ENCODE data around the gene FAM241B. TPM values are rescaled to one million over a fixed set of nuclear protein-coding genes. Genes with fewer than 3 reads are reported as not detected.
A peak's percentile ranks its signal among the peaks of the same experiment; 100 is the strongest.

The FAM241B gene
- total and polyA plus RNA-seq, 2 donors from 2014 or later = 7.6 to 23.7 TPM

- TF ChIP-seq CTCF (IDR thresholded peaks at IDR 0.05; ENCODE audit: borderline replicate concordance, extremely low read depth, insufficient read depth) = no peak
- no peak for FAIRE-seq
These were observed 21.3 kb downstream of the FAM241B start for GRCh38 chr10:69651362-69651761.

GRCh38 chr10:69652111-69652856 lies 22.2 kb downstream of the FAM241B start:
- H3K4me1 ChIP-seq (ENCODE audit: control insufficient read depth in 2 of 3, insufficient read depth in 2 of 3, low read depth in 1 of 3, low read length in 3 of 3) = no peaks in the 10 kb centered on the region
- no peak overlapping the region for H3K9ac ChIP-seq (ENCODE audit: low read length in 3 of 3)
- H3K9me3 ChIP-seq (ENCODE audit: control insufficient read depth in 2 of 3, insufficient read depth in 1 of 3, low read length in 3 of 3) = no peaks in the 10 kb centered on the region
- DNase-seq = no peak
- FAIRE-seq = no peak
- no peak overlapping the region for H3K27ac ChIP-seq (ENCODE audit: low read depth in 2 of 2, low read length in 2 of 2)
- TF ChIP-seq CTCF (IDR thresholded peaks at IDR 0.05; ENCODE audit: borderline replicate concordance, extremely low read depth, insufficient read depth) = no peak
- no peak overlapping the region for H3K4me3 ChIP-seq (ENCODE audit: low read length in 3 of 3)
- no peaks in the 10 kb centered on the region for H3K27me3 ChIP-seq (ENCODE audit: control insufficient read depth, insufficient read depth, low read length)
- H3K36me3 ChIP-seq (ENCODE audit: control insufficient read depth in 2 of 3, insufficient read depth in 3 of 3, low read length in 3 of 3) = no peaks in the 10 kb centered on the region
- intact Hi-C loops (cut with DNase I) = no loop called here

More at GRCh38 chr10:69651362-69651761, 21.3 kb downstream of the FAM241B start:
- H3K9ac ChIP-seq (ENCODE audit: low read length in 3 of 3) = no peak overlapping the region
- DNase-seq = no peak
- H3K36me3 ChIP-seq (ENCODE audit: control insufficient read depth in 2 of 3, insufficient read depth in 3 of 3, low read length in 3 of 3) = no peaks in the 10 kb centered on the region
- no peaks in the 10 kb centered on the region for H3K4me1 ChIP-seq (ENCODE audit: control insufficient read depth in 2 of 3, insufficient read depth in 2 of 3, low read depth in 1 of 3, low read length in 3 of 3)
- H3K9me3 ChIP-seq (ENCODE audit: control insufficient read depth in 2 of 3, insufficient read depth in 1 of 3, low read length in 3 of 3) = no peaks in the 10 kb centered on the region
- H3K4me3 ChIP-seq (ENCODE audit: low read length in 3 of 3) = no peak overlapping the region
- H3K27me3 ChIP-seq (ENCODE audit: control insufficient read depth, insufficient read depth, low read length) = no peaks in the 10 kb centered on the region
- H3K27ac ChIP-seq (ENCODE audit: low read depth in 2 of 2, low read length in 2 of 2) = no peak overlapping the region
- intact Hi-C loops (cut with DNase I) = no loop called here

DNA sequence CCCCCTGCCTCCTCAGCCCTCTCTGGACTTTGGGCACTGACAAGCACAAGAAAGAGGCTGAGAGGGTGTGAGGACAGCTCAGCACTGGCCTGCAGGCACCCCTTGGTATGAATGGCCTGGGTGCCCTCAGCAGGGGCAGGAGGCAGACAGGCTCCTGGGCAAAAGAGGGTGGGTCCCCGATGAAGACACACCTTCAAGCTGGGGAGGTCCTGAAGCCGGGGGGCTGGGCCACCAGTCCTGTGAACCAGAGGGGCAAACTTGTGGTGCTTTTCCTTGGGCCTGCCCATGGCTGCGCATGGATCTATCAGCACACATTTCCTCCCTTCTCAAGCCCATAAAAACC lies 22.8 kb downstream of the FAM241B start:
- TF ChIP-seq CTCF (IDR thresholded peaks at IDR 0.05; ENCODE audit: borderline replicate concordance, extremely low read depth, insufficient read depth) = no peak
- intact Hi-C loops (cut with DNase I) = no loop called here
- FAIRE-seq = no peak
- no peaks in the 10 kb centered on the region for H3K4me1 ChIP-seq (ENCODE audit: control insufficient read depth in 2 of 3, insufficient read depth in 2 of 3, low read depth in 1 of 3, low read length in 3 of 3)
- no peak overlapping the region for H3K27ac ChIP-seq (ENCODE audit: low read depth in 2 of 2, low read length in 2 of 2)
- no peak for DNase-seq
- H3K4me3 ChIP-seq (ENCODE audit: low read length in 3 of 3) = no peak overlapping the region
- no peak overlapping the region for H3K9ac ChIP-seq (ENCODE audit: low read length in 3 of 3)
- H3K9me3 ChIP-seq (ENCODE audit: control insufficient read depth in 2 of 3, insufficient read depth in 1 of 3, low read length in 3 of 3) = no peaks in the 10 kb centered on the region
- no peaks in the 10 kb centered on the region for H3K27me3 ChIP-seq (ENCODE audit: control insufficient read depth, insufficient read depth, low read length)
- H3K36me3 ChIP-seq (ENCODE audit: control insufficient read depth in 2 of 3, insufficient read depth in 3 of 3, low read length in 3 of 3) = no peaks in the 10 kb centered on the region

- FAIRE-seq = no peak
- Histone ChIP-seq H3K4me1 (ENCODE audit: control insufficient read depth in 2 of 3, insufficient read depth in 2 of 3, low read depth in 1 of 3, low read length in 3 of 3) (no peaks in the 10 kb centered on the region), H3K4me3 (ENCODE audit: low read length in 3 of 3) (no peak overlapping the region), H3K9ac (ENCODE audit: low read length in 3 of 3) (no peak overlapping the region), H3K9me3 (ENCODE audit: control insufficient read depth in 2 of 3, insufficient read depth in 1 of 3, low read length in 3 of 3) (no peaks in the 10 kb centered on the region), H3K27ac (ENCODE audit: low read depth in 2 of 2, low read length in 2 of 2) (no peak overlapping the region), H3K27me3 (ENCODE audit: control insufficient read depth, insufficient read depth, low read length) (no peaks in the 10 kb centered on the region), H3K36me3 (ENCODE audit: control insufficient read depth in 2 of 3, insufficient read depth in 3 of 3, low read length in 3 of 3) (no peaks in the 10 kb centered on the region)
- DNase-seq = peak in 1 of 5 donors; percentile 32
- intact Hi-C loops (cut with DNase I) = no loop called here
- TF ChIP-seq CTCF (IDR thresholded peaks at IDR 0.05; ENCODE audit: borderline replicate concordance, extremely low read depth, insufficient read depth) = no peak
These were observed 23.5 kb downstream of the FAM241B start for GRCh38 chr10:69653561-69653960.

All from kidney (tissue), 14 donors.